SK-N-SH treated with all-trans-retinoic acid at 6 μM for 48 hours (cell line): ENCODE data around the gene CNTN4.

Source experiments
- ATAC-seq: fragments of 200-7000 bp; cut with Tn5 transposase; 3 replicates; pipeline ENCODE4 v1.9.1; 2020; ENCODE audit warnings: mild to moderate bottlenecking, moderate library complexity
- BACH2 ChIP-seq: fragments of 250-450 bp; sonication (Bioruptor Pico); IDR thresholded peaks from 2 replicates; pipeline ENCODE4 v1.9.0; 2021; ENCODE audit warnings: mild to moderate bottlenecking, borderline replicate concordance
- CREB5 ChIP-seq: fragments of 250-450 bp; sonication (Bioruptor Pico); IDR thresholded peaks from 2 replicates; pipeline ENCODE4 v1.5.1; 2020; ENCODE audit warnings: low read depth, mild to moderate bottlenecking, moderate library complexity
- CSDC2 ChIP-seq: fragments of 250-450 bp; sonication (Bioruptor Pico); IDR thresholded peaks from 2 replicates; pipeline ENCODE4 v1.5.0; 2020; ENCODE audit warnings: mild to moderate bottlenecking, moderate library complexity
- CSRNP3 ChIP-seq: fragments of 250-450 bp; sonication (Bioruptor Pico); IDR thresholded peaks from 2 replicates; pipeline ENCODE4 v1.5.1; 2021; ENCODE audit warnings: mild to moderate bottlenecking, moderate library complexity
- ESRRG ChIP-seq: fragments of 250-450 bp; sonication (Bioruptor Pico); IDR thresholded peaks from 2 replicates; pipeline ENCODE4 v1.6.1; 2021; ENCODE audit warnings: mild to moderate bottlenecking
- GLIS3 ChIP-seq: fragments of 250-450 bp; sonication (Bioruptor Pico); IDR thresholded peaks from 2 replicates; pipeline ENCODE4 v1.5.0; 2020; ENCODE audit warnings: mild to moderate bottlenecking, moderate library complexity
- ISL1 ChIP-seq: fragments of 250-450 bp; sonication (Bioruptor Pico); IDR thresholded peaks from 2 replicates; pipeline ENCODE4 v2.1.2; 2022; ENCODE audit warnings: mild to moderate bottlenecking, moderate library complexity
- OSR1 ChIP-seq: fragments of 250-450 bp; sonication (Bioruptor Pico); IDR thresholded peaks from 2 replicates; pipeline ENCODE4 v1.8.0; 2022; ENCODE audit warnings: moderate library complexity, mild to moderate bottlenecking, inconsistent platforms
- PATZ1 ChIP-seq: fragments of 250-450 bp; sonication (Bioruptor Pico); IDR thresholded peaks from 2 replicates; pipeline ENCODE4 v1.8.0; 2020; ENCODE audit warnings: mild to moderate bottlenecking, moderate library complexity, borderline replicate concordance
- POU6F1 ChIP-seq: fragments of 250-450 bp; sonication (Bioruptor Pico); IDR thresholded peaks from 2 replicates; pipeline ENCODE4 v1.8.0; 2021; ENCODE audit warnings: low read depth, mild to moderate bottlenecking, moderate library complexity, borderline replicate concordance
- RARB ChIP-seq: fragments of 250-450 bp; sonication (Bioruptor Pico); IDR thresholded peaks from 2 replicates; pipeline ENCODE4 v1.8.0; 2021; ENCODE audit warnings: mild to moderate bottlenecking, moderate library complexity
- TCF4 ChIP-seq: fragments of 250-450 bp; sonication (Bioruptor Pico); IDR thresholded peaks from 2 replicates; pipeline ENCODE4 v1.8.0; 2021; ENCODE audit warnings: mild to moderate bottlenecking, moderate library complexity, borderline replicate concordance
- TOX ChIP-seq: fragments of 250-450 bp; sonication (Bioruptor Pico); IDR thresholded peaks from 2 replicates; pipeline ENCODE4 v1.8.0; 2021; ENCODE audit warnings: mild to moderate bottlenecking, moderate library complexity, borderline replicate concordance
- TSHZ2 ChIP-seq: fragments of 250-450 bp; sonication (Bioruptor Pico); IDR thresholded peaks from 2 replicates; pipeline ENCODE4 v1.5.0; 2020; ENCODE audit warnings: mild to moderate bottlenecking, moderate library complexity
- ZC3H10 ChIP-seq: fragments of 250-450 bp; sonication (Bioruptor Pico); IDR thresholded peaks from 2 replicates; pipeline ENCODE4 v1.5.1; 2021; ENCODE audit warnings: mild to moderate bottlenecking, moderate library complexity
- ZNF565 ChIP-seq: fragments of 450-650 bp; formaldehyde crosslinking; conservative IDR thresholded peaks from 2 replicates; pipeline ENCODE4 v1.5.0; 2020; ENCODE audit warnings: low read depth, mild to moderate bottlenecking, moderate library complexity
- ZNF70 ChIP-seq: fragments of 450-650 bp; formaldehyde crosslinking; IDR thresholded peaks from 2 replicates; pipeline ENCODE4 v1.5.0; 2020; ENCODE audit warnings: mild to moderate bottlenecking, moderate library complexity
- ZNF8 ChIP-seq: fragments of 450-650 bp; formaldehyde crosslinking; IDR thresholded peaks from 2 replicates; pipeline ENCODE4 v1.5.0; 2020; ENCODE audit warnings: mild to moderate bottlenecking, moderate library complexity

CNTN4 gene

GRCh38 chr3:3066378-3066777, 967.7 kb downstream of the CNTN4 start:
- no peak for ATAC-seq
- TF ChIP-seq TCF4 (CRISPR knock-in tag) = no peak
- TF ChIP-seq ZNF565 = no peak
- TF ChIP-seq BACH2 (CRISPR knock-in tag) = no peak
- no peak for TF ChIP-seq RARB (CRISPR knock-in tag)
- TF ChIP-seq PATZ1 = no peak
- TF ChIP-seq ZNF70 (CRISPR knock-in tag) = no peak
- no peak for TF ChIP-seq ESRRG
- no peak for TF ChIP-seq CSDC2
- no peak for TF ChIP-seq CREB5 (CRISPR knock-in tag)
- no peak for TF ChIP-seq ZNF8
- no peak for TF ChIP-seq TOX (CRISPR knock-in tag)
- TF ChIP-seq OSR1 (CRISPR knock-in tag) = no peak
- TF ChIP-seq POU6F1 = no peak
- no peak for TF ChIP-seq GLIS3
- TF ChIP-seq ZC3H10 = no peak

- TF ChIP-seq TSHZ2 (no peak), BACH2 (CRISPR knock-in tag) (no peak), GLIS3 (no peak), TCF4 (CRISPR knock-in tag) (no peak), TOX (CRISPR knock-in tag) (no peak), OSR1 (CRISPR knock-in tag) (no peak), RARB (CRISPR knock-in tag) (no peak), PATZ1 (no peak), ZC3H10 (no peak)
- ATAC-seq = no peak
These were observed 968.2 kb downstream of the CNTN4 start for GRCh38 chr3:3066910-3067309.

- TF ChIP-seq TCF4 (CRISPR knock-in tag) = no peak
- no peak for TF ChIP-seq CSRNP3
- no peak for TF ChIP-seq ZNF8
- TF ChIP-seq ISL1 (CRISPR knock-in tag) = no peak
These were observed 969.8 kb downstream of the CNTN4 start for GRCh38 chr3:3068358-3068881.

More at GRCh38 chr3:3068358-3068881, 969.8 kb downstream of the CNTN4 start:
- ATAC-seq = no peak
